AG09319 (cell line): ENCODE data around the gene DGCR6L.
"Not testable (repeated sequence)": the region's sequence is repeated elsewhere in the genome, so short reads cannot be mapped to it uniquely, and the experiment has no call there.

Experiments
- DNase-seq: peaks from one replicate; pipeline ENCODE4 v3.0.0-alpha.2; 2010; ENCODE audit warnings: low read depth; ENCODE audit errors: extremely low read depth
- CTCF ChIP-seq: IDR thresholded peaks from 2 replicates; pipeline ENCODE4 v1.5.1; 2011; ENCODE audit warnings: low read depth, mild to moderate bottlenecking, inconsistent platforms, low read length, moderate library complexity

DGCR6L gene

GRCh38 chr22:20354238-20354975 lies 34.5 kb upstream of the DGCR6L start:
- DNase-seq, result no peak
- TF ChIP-seq CTCF, result no peak

- DNase-seq, result not testable (repeated sequence)
These were observed 32.7 kb upstream of the DGCR6L start for GRCh38 chr22:20352536-20352935.

GRCh38 chr22:20346553-20346952 lies 26.7 kb upstream of the DGCR6L start:
- not testable (repeated sequence) for DNase-seq

- not testable (repeated sequence) for DNase-seq
These were observed 18.4 kb upstream of the DGCR6L start for GRCh38 chr22:20338291-20338690.

- not testable (repeated sequence) for DNase-seq
These were observed 17.9 kb upstream of the DGCR6L start for GRCh38 chr22:20337807-20338206.

- not testable (repeated sequence) for DNase-seq
These were observed 16.7 kb upstream of the DGCR6L start for GRCh38 chr22:20336561-20336960.

- DNase-seq, result not testable (repeated sequence)
These were observed 8.7 kb upstream of the DGCR6L start for GRCh38 chr22:20328569-20328930.

- DNase-seq, result not testable (repeated sequence)
These were observed 6.1 kb upstream of the DGCR6L start for GRCh38 chr22:20325996-20326395.

GRCh38 chr22:20324139-20324516 lies 4.3 kb upstream of the DGCR6L start:
- DNase-seq, result no peak
- TF ChIP-seq CTCF, result no peak

GRCh38 chr22:20321552-20322211 lies 1.8 kb upstream of the DGCR6L start:
- not testable (repeated sequence) for DNase-seq

GRCh38 chr22:20320659-20321551 lies 1.0 kb upstream of the DGCR6L start:
- DNase-seq, result not testable (repeated sequence)

- no peak for DNase-seq
- TF ChIP-seq CTCF, result no peak
These were observed 667 bp downstream of the DGCR6L start for GRCh38 chr22:20319041-20319744.

- not testable (repeated sequence) for DNase-seq
These were observed 1.7 kb downstream of the DGCR6L start for GRCh38 chr22:20318043-20318688.
